A673 (cell line): ENCODE data around the gene PCSK7.

Experiments
- CTCF ChIP-seq: fragments of 300-800, 200-600 bp; sonication (generic); conservative IDR thresholded peaks from 2 replicates; pipeline ENCODE4 v1.5.1; 2017; ENCODE audit warnings: low read depth, mild to moderate bottlenecking, antibody characterized with exemption, low read length, moderate library complexity, mixed read lengths
- EZH2 ChIP-seq: fragments of 200-600 bp; sonication (generic); IDR thresholded peaks from 2 replicates; pipeline ENCODE4 v1.6.1; 2017; ENCODE audit warnings: borderline replicate concordance, low read depth, mild to moderate bottlenecking, mixed read lengths, antibody characterized with exemption, low read length; ENCODE audit not compliant: poor library complexity, severe bottlenecking

DNA sequence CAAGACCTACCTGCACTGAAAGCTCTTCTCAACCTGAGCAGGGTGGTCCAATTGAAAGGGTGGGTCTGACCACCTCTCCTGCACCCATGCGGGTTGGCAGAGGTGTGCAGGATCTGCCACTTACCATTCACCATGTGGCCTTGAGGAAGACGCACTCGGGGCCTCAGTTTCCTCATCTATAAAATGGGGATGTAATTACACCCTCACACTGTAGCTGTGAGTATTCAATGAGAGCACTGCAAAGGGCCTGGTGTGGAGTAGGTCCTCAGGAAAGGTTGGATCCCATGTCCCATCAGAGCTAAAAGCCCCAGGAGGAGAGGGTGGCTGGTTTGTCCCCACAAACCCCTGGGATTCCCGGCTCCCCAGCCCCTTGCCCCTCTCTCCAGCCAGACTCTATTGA is 33.3 kb downstream of the PCSK7 start:
- TF ChIP-seq CTCF (no peak), EZH2 (no peak)
